GM04504 (cell line): ENCODE data around the gene KCP.
A peak's percentile ranks its signal among the peaks of the same experiment; 100 is the strongest.

Source experiments
- DNase-seq: peaks from one replicate; pipeline ENCODE4 v3.0.0-alpha.2; 2012; ENCODE audit warnings: low read depth

Gene KCP

DNA sequence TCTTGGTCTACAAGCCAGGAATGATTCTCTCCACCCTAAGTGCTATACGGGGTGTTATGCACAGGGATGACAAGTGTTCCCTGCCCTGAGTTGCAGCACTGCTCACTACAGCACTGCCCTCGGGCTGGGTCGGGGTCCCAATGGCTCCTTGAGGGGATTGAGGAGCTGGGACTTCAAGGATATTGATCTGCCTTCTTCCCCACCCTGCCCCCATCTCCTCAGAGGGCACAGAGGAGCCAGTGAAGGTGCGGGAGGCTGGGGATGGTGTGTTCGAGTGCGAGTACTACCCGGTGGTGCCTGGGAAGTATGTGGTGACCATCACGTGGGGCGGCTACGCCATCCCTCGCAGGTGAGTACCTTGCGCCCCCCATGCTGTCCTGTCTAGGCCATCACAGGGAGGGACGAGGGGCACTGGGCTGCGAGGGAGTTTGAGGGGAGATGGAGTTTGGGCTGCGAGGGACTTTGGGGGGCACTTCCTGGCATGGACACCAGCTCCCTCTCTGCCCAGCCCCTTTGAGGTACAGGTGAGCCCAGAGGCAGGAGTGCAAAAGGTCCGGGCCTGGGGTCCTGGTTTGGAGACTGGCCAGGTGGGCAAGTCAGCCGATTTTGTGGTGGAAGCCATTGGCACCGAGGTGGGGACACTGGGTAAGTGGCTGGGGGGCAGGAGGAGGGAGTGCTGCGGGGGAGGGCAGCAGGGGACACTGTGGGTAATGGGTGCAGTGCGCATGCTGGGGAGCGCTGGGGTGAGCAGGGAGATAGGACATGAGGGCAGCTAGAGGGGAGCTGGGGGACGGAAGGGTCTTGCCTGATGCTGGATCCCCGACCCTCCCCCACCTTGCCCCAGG is 70.0 kb downstream of the KCP start:
- DNase-seq, result no peak

GRCh38 chr7:128839751-128840177 is 70.7 kb downstream of the KCP start:
- DNase-seq, result no peak

DNA sequence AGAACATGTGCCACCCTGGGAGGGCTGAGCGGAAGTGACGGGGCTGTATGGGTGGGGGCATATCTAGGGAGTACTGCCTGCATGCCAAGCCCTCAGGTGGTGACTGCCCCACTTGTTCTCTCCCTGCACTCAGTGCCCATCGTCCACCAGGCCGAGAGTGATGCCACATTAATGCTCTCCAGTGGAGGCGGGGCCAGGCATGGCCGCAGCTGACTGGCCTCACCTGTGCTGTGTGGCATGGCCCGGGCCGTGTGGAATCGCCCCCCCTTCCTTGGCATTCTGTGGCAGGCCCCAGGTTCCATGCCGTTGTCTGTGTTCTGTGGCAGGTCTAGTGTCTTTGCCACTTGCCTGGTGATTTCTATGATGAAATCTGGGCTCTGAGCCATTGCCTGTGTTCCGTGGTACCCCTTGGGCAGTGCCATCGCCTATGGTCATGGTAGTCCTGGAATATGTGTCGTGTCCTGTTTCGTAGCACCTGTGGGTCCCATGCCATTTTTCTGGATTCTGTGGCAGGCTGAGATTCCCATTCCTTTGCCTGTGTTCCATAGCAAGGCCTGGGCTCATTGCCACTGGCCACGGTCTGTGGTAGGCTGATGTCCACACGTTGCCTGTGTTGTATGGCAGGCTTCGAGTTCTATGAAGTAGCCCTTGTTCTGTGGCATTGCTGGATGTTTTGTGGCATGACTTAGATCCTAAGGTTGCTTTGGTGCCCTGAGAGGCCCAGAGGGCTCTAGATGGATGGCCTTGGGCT is 71.4 kb downstream of the KCP start:
- no peak for DNase-seq

GRCh38 chr7:128838109-128838779 is 72.3 kb downstream of the KCP start:
- DNase-seq, result no peak

DNA sequence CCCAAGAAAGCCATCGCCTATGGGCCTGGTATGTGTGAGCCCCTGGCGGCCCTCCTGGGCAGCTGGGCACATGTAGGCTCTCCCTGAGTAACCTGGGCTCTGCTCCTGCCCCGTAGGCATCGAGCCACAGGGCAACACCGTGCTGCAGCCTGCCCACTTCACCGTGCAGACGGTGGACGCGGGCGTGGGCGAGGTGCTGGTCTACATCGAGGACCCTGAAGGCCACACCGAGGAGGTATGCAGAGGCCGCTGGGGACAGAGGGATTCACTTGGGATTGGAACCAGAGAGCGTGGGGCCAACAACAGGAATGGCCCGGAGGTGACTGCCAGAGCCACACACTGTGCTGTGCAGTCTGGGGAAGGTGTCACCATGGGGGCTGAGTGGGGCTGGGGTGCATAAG is 73.0 kb downstream of the KCP start:
- no peak for DNase-seq

DNA sequence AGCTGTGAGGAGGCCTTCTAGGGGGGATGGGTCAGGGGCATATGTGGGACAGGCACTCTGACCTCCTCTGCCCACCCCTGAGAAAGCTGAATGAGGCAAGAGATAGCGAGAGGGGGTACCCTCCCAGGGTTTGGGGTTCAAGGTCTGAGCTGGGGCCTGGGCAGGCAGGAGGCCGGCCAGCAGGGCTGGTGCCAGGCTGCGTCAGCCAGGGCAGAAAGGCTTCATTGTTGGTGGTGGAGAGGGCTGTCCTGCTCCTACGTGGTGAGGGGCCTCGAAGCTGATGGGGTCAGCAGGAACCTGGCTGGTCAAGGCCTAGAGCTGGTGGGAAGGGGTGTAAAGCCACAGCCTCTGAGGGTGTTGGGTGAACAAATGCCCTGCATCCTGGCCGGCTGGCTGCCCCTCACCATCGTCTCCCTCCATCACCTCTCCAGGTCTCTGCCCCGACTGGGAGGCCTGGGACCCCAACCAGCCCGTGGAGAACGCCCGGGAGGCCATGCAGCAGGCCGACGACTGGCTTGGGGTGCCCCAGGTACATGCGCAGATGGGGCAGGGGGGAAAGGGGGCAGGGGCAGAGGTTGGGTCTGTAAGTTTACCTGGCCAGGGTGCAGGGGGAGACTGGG is 73.7 kb downstream of the KCP start:
- no peak for DNase-seq

DNA sequence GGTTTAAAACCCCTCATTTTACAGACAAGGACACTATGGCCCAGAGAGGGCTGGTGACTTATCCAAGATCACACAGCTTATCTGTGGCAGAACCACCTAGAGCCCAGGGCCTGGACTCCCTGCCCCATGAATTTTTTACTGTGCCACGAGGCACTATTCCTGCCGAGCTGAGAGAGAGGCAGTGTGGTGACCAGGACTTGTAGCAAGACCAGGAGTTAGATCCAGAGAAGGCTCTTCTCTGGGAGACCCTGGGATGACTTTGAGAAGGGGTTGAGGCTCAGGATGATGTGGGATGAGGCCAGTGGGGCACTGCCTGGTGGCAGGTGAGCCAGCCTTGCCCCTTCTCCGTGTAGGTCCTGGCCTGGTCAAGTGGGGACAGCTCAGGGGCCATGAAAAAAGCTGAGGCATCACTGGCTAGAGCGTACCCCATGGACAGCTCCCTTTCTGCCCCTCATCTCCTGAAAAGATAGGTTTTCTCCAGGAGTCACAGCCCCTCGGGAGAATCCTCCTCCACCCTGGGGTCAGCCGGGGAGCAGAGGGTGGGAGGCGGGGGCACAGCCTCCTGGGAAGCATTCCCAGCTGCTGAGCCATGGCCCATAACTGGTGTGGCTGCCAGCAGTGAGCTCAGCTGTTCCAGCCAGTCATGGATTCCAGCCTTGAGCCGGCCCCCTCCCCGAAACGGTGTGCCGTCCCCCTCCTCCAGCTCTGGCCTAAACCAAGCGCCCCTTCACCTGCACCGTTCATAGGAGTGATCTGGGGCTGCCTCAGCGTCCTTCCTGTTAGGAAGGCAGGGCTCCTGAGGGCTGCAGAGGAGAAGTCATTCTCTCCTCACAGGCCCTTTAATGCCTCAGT is 74.5 kb downstream of the KCP start:
- no peak for DNase-seq

DNA sequence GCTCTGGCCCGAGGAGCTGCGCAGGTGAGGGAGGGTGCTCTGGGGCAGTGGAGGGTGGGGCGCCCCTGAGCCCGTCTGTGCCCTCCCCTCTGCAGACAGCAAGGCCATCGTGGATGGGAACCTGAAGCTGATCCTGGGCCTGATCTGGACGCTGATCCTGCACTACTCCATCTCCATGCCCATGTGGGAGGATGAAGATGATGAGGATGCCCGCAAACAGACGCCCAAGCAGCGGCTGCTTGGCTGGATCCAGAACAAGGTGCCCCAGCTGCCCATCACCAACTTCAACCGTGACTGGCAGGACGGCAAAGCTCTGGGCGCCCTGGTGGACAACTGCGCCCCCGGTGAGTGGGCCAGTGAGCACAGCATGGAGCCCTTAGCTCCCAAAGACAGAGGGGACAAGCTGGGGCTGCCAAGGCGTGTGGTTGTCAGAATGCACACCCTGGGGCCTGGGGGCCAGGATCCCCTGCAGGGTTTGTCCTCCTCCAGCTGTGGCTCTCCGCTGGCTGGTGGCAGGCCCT is 75.2 kb downstream of the KCP start:
- no peak for DNase-seq

- DNase-seq, result no peak
Observed at GRCh38 chr7:128833946-128834325, 76.6 kb downstream of the KCP start.

- peak; percentile 79 for DNase-seq
Observed at GRCh38 chr7:128833148-128833945, 77.2 kb downstream of the KCP start.

- DNase-seq, result no peak
Observed at GRCh38 chr7:128832880-128833147, 77.7 kb downstream of the KCP start.

GRCh38 chr7:128831994-128832879 is 78.3 kb downstream of the KCP start:
- DNase-seq, result no peak

GRCh38 chr7:128831178-128831993 is 79.1 kb downstream of the KCP start:
- DNase-seq, result no peak

GRCh38 chr7:128830231-128831177 is 80.0 kb downstream of the KCP start, which contains the start of gene FLNC:
Gene FLNC, plus strand, starts transcription at chr7:128830406. Its CDS starts 232 bp downstream, at chr7:128830638.
- DNase-seq, result no peak

DNA sequence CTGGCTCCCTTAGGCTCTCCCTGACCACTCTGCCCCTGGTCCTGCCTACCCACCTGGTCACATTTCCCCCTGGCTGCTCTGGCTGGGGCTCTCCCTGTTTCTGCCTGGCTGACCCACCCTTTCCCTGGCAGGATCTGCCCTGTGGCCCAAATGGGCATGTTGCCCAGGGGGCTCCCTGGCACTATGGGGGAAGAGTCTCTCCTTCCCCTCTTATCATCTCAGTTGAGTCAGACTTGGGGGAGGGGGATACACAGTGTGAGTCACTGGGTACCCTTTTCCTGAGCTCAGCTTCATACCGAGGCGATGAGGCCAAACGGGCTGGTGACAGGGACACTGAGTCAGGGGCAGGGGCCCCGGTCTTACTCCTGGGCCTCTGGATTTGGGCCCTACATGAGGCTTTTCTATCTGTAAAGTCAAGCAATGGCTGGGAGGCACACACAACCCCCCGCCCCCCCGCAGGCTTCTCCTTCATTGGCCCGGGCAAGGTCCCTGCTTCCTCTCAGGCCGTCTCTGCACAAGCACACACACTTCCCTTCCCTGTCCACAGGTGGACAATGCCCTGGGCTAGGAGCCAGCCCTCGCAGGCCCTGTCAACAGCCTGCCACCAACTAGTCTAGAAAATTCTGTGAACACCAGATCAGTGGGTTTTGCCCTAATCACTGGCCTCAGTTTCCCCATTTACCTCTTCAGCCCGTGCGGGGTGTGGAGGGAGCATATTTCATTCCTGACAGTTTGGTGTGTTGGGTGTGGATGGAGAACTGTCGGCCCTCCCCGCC is 80.9 kb downstream of the KCP start:
- DNase-seq, result no peak

DNA sequence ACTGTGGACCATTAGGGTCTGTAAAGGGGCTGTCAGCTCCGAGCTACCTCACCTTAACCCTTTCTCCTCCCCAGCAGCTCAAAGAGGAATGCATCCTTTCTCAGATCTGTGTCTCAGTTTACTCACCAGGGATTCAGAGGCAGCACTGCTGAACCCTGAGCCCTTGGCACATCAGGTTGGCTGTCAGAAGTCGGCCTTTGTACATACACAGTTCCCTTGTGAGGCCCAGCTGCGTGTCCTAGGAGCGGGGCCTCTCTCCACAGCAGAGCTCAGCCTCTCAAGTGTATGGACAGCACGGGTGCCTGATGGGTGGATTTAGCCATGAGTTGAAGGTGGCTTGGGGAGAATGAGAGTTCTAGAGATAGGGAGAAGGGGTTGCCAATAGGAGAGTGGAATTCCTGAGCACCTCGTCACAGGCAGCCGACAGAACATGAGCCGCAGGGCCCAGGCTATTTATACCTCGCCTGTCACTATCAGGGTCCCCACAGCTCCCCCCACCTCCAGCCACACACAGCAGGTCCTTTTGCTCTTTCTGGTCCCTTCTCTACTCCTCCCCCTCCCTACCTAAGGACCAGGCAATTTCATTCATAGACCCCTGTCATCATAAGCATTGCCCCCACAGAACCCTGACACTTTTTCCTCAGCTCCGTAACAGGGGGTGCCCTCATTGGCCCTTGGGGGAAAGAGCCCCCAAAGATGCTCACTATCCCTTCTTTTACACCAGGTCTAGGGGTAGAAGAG is 82.4 kb downstream of the KCP start:
- DNase-seq, result no peak
